Liver (tissue), 9 donors: ENCODE results near the gene MYOG. TPM values are rescaled to one million over a fixed set of nuclear protein-coding genes. Genes with fewer than 3 reads are reported as not detected.

Source experiments
- DNase-seq: peaks from one replicate; pipeline ENCODE4 v3.0.0-alpha.2; 2017; ENCODE audit warnings: low spot score
- H3K27ac ChIP-seq, 2 donors: one replicate each; pipeline ENCODE4 v1.7.0; 2013; ENCODE audit warnings: inconsistent platforms in 2 of 2, low read length in 2 of 2, control low read depth in 1 of 2, low read depth in 1 of 2, mild to moderate bottlenecking in 1 of 2
- H3K27me3 ChIP-seq, 4 donors: one replicate each; pipeline versions ENCODE4 v1.6.1 to v1.7.0; 2013; ENCODE audit warnings: low read length in 3 of 4, inconsistent platforms in 1 of 4, mild to moderate bottlenecking in 1 of 4, moderate library complexity in 1 of 4; ENCODE audit not compliant: control insufficient read depth in 4 of 4, insufficient read depth in 4 of 4
- H3K36me3 ChIP-seq, 4 donors: one replicate each; pipeline versions ENCODE4 v1.6.1 to v1.7.0; 2013; ENCODE audit warnings: low read length in 3 of 4, mild to moderate bottlenecking in 3 of 4, low read depth in 1 of 4, moderate library complexity in 1 of 4; ENCODE audit not compliant: control insufficient read depth in 4 of 4, insufficient read depth in 3 of 4
- H3K4me1 ChIP-seq, 4 donors: one replicate each; pipeline versions ENCODE4 v1.6.1 to v1.7.0; 2013; ENCODE audit warnings: low read length in 3 of 4, mild to moderate bottlenecking in 3 of 4, moderate library complexity in 1 of 4; ENCODE audit not compliant: control insufficient read depth in 4 of 4, insufficient read depth in 4 of 4
- H3K4me3 ChIP-seq, 3 donors: one replicate each; pipeline versions ENCODE4 v1.6.1 to v1.7.0; 2013; ENCODE audit warnings: low read length in 3 of 3, control low read depth in 1 of 3, low read depth in 1 of 3, mild to moderate bottlenecking in 1 of 3
- H3K9ac ChIP-seq, 2 donors: one replicate each; pipeline ENCODE4 v1.7.0; 2013; ENCODE audit warnings: low read length in 2 of 2, mild to moderate bottlenecking in 2 of 2, moderate library complexity in 2 of 2, control low read depth in 1 of 2, low read depth in 1 of 2
- H3K9me3 ChIP-seq, 4 donors: one replicate each; pipeline versions ENCODE4 v1.6.1 to v1.7.0; 2013; ENCODE audit warnings: low read length in 3 of 4; ENCODE audit not compliant: control insufficient read depth in 4 of 4
- EGR1 ChIP-seq, 2 donors: IDR thresholded peaks; 2 replicates each; pipeline ENCODE4 v1.6.1; 2016 to 2018; ENCODE audit warnings: antibody characterized with exemption in 2 of 2, low read depth in 2 of 2
- FOXA1 ChIP-seq: IDR thresholded peaks from 2 replicates; pipeline ENCODE4 v1.6.1; 2016; ENCODE audit warnings: antibody characterized with exemption
- FOXA2 ChIP-seq: IDR thresholded peaks from 2 replicates; pipeline ENCODE4 v1.6.1; 2016; ENCODE audit warnings: antibody characterized with exemption
- GABPA ChIP-seq, 2 donors: IDR thresholded peaks in 1 of 2; conservative IDR thresholded peaks in 1 of 2; 2 replicates each; pipeline ENCODE4 v1.6.1; 2016; ENCODE audit warnings: antibody characterized with exemption in 2 of 2, mild to moderate bottlenecking in 1 of 2, moderate library complexity in 1 of 2
- HNF4A ChIP-seq, 2 donors: conservative IDR thresholded peaks; 2 replicates each; pipeline ENCODE4 v1.6.1; 2016; ENCODE audit warnings: antibody characterized with exemption in 2 of 2, mild to moderate bottlenecking in 2 of 2
- HNF4G ChIP-seq: IDR thresholded peaks from 2 replicates; pipeline ENCODE4 v1.6.1; 2016; ENCODE audit warnings: antibody characterized with exemption
- NR2F2 ChIP-seq: IDR thresholded peaks from 2 replicates; pipeline ENCODE4 v1.6.1; 2016; ENCODE audit warnings: antibody characterized with exemption
- RAD21 ChIP-seq, 2 donors: IDR thresholded peaks; 2 replicates each; pipeline ENCODE4 v1.6.1; 2016; ENCODE audit warnings: antibody characterized with exemption in 2 of 2, mild to moderate bottlenecking in 2 of 2
- TAF1 ChIP-seq: conservative IDR thresholded peaks from 2 replicates; pipeline ENCODE4 v1.6.1; 2016; ENCODE audit warnings: antibody characterized with exemption, mild to moderate bottlenecking
- YY1 ChIP-seq: IDR thresholded peaks from 2 replicates; pipeline ENCODE4 v1.6.1; 2016; ENCODE audit warnings: antibody characterized with exemption, mild to moderate bottlenecking
- WGBS: extraction: QIAGEN DNeasy Blood & Tissue Kit; methylation state at CpG from one replicate; pipeline ENCODE4 v1.1.7; 2013; 5-methylcytosine and 5-hydroxymethylcytosine counted together
- polyA plus RNA-seq, 2 donors: library from polyadenylated mRNA; stranded (reverse) in 1 of 2; unstranded in 1 of 2; fragments of 200-250 nt in 1 of 2; fragments of >200 nt in 1 of 2; fragmentation: Nextera tagmentation in 1 of 2; extraction: Ambion mirVana in 1 of 2; gene quantifications; one replicate each; pipeline versions ENCODE4 v1.2.1 to v1.2.3, GENCODE V29; 2013 to 2015
- total RNA-seq, 2 donors: library from RNA; depleted of rRNA; stranded (reverse); fragments of >200 nt; gene quantifications; one replicate each; pipeline ENCODE4 v1.2.3, GENCODE V29; 2014
- TF ChIP-seq, protein P1 (sequence below): IDR thresholded peaks from 2 replicates; pipeline ENCODE4 v1.6.1; 2016; ENCODE audit warnings: antibody characterized with exemption
- TF ChIP-seq, protein P2 (sequence below): IDR thresholded peaks from 2 replicates; pipeline ENCODE4 v1.6.1; 2016; ENCODE audit warnings: antibody characterized with exemption
- TF ChIP-seq, protein P3 (sequence below): IDR thresholded peaks from 2 replicates; pipeline ENCODE4 v1.6.1; 2016; ENCODE audit warnings: antibody characterized with exemption, mild to moderate bottlenecking
- donor health status: healthy.
- donor health status: healthy.
- donor health status: healthy.
- donor health status: healthy.
- donor health status: healthy.

Gene MYOG
- total and polyA plus RNA-seq, 4 donors, result not detected

DNA sequence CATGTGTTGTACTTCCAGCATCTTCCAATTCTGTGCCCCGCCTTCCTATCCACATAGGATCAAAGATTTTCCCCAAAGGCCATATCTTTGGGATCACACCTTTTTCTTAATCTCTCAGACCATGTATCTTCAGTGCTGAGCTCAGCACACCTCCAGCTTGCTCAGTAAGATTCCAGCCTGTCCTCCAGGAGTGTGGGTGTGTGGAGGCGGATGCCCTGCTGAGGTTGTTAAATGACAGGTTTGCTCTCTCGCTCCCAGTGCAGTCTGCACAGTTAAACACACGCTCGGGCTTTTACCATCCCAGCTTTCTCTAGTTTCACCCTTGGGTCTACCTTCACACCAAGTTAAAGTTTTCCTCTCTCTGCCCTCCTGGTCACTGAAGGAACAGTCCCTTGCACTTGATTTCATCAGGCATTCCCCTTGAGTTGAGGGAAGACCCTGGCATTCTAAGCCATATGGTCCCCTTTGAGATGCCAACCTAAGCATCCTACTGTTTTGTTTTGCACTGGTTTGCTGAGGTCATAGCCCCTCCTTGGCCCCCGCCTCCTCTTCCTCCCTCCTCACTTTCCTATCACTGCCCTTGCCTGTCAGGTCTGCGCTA, 13.7 kb downstream of the MYOG start:
- TF ChIP-seq, protein P1, sequence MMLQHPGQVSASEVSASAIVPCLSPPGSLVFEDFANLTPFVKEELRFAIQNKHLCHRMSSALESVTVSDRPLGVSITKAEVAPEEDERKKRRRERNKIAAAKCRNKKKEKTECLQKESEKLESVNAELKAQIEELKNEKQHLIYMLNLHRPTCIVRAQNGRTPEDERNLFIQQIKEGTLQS, result no peak
- no peak for TF ChIP-seq HNF4G
- no peak for TF ChIP-seq EGR1 (IDR thresholded peaks at IDR 0.05; ENCODE audit: low read depth in 2 of 2)
- no peak for TF ChIP-seq GABPA (IDR thresholded peaks at IDR 0.05 in 1 of 2, conservative IDR thresholded peaks at IDR 0.05 in 1 of 2)
- TF ChIP-seq, protein P2, sequence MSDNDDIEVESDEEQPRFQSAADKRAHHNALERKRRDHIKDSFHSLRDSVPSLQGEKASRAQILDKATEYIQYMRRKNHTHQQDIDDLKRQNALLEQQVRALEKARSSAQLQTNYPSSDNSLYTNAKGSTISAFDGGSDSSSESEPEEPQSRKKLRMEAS, result no peak
- TF ChIP-seq FOXA2, result no peak
- WGBS, result 84% methylated on average over 7 of the region's 7 CpGs

DNA sequence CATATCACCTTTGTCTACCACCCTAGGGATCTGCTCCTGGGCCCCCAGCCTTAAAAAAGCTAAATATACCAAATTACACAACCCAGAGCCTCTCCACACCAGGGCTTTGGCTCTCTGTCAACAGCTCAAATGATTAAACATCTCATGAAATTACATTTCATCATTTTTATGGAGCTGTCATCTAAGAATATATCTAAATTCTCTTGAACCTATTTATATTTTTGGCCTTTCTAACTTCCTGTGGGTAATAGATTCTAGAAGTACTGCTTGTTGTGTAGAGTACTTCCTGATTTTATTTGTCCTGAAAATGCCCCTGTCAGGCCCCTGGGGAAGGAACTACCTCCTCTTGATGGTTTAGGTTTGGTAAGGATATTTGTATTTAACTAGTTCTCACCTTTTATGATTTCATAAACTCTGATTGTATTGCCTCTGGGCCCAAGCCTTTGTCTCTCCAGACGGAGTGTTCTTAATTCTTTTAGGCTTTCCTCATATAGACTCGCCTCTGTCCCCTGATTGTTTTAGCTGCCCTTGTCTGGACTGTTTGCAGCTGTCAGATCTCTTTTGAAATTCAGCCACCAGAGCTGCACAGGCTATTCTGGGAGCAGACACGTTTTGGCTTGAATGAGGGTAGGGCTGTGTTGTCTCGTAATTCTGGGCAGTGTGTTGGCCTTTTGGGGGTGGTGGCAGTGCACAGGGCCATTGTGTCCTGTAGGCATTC, 16.6 kb downstream of the MYOG start:
- TF ChIP-seq EGR1 (IDR thresholded peaks at IDR 0.05; ENCODE audit: low read depth in 2 of 2) (no peak), GABPA (IDR thresholded peaks at IDR 0.05 in 1 of 2, conservative IDR thresholded peaks at IDR 0.05 in 1 of 2) (no peak), RAD21 (IDR thresholded peaks at IDR 0.05) (no peak), HNF4G (no peak), TAF1 (no peak), NR2F2 (no peak), HNF4A (conservative IDR thresholded peaks at IDR 0.05) (no peak), FOXA1 (no peak), FOXA2 (no peak), YY1 (no peak)
- TF ChIP-seq, protein P2, result no peak
- TF ChIP-seq, protein P3, sequence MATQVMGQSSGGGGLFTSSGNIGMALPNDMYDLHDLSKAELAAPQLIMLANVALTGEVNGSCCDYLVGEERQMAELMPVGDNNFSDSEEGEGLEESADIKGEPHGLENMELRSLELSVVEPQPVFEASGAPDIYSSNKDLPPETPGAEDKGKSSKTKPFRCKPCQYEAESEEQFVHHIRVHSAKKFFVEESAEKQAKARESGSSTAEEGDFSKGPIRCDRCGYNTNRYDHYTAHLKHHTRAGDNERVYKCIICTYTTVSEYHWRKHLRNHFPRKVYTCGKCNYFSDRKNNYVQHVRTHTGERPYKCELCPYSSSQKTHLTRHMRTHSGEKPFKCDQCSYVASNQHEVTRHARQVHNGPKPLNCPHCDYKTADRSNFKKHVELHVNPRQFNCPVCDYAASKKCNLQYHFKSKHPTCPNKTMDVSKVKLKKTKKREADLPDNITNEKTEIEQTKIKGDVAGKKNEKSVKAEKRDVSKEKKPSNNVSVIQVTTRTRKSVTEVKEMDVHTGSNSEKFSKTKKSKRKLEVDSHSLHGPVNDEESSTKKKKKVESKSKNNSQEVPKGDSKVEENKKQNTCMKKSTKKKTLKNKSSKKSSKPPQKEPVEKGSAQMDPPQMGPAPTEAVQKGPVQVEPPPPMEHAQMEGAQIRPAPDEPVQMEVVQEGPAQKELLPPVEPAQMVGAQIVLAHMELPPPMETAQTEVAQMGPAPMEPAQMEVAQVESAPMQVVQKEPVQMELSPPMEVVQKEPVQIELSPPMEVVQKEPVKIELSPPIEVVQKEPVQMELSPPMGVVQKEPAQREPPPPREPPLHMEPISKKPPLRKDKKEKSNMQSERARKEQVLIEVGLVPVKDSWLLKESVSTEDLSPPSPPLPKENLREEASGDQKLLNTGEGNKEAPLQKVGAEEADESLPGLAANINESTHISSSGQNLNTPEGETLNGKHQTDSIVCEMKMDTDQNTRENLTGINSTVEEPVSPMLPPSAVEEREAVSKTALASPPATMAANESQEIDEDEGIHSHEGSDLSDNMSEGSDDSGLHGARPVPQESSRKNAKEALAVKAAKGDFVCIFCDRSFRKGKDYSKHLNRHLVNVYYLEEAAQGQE, result no peak
- TF ChIP-seq, protein P1, result no peak
- DNase-seq, result no peak
- Histone ChIP-seq H3K9ac (no peak overlapping the region), H3K4me1 (no peaks in the 10 kb centered on the region), H3K36me3 (no peaks in the 10 kb centered on the region), H3K4me3 (no peak overlapping the region), H3K27me3 (no peaks in the 10 kb centered on the region), H3K9me3 (no peaks in the 10 kb centered on the region), H3K27ac (no peak overlapping the region)
- 56% methylated on average over 4 of the region's 4 CpGs for WGBS

More for the DNA sequence above, 13.7 kb downstream of the MYOG start:
- Histone ChIP-seq H3K36me3 (no peaks in the 10 kb centered on the region), H3K27ac (no peak overlapping the region), H3K9me3 (no peaks in the 10 kb centered on the region), H3K9ac (no peak overlapping the region), H3K4me1 (peaks cover 0 to 8% (median 2%) of the 10 kb centered on the region in 4 donors), H3K27me3 (peaks cover 0 to 6% (median 0%) of the 10 kb centered on the region in 4 donors), H3K4me3 (no peak overlapping the region)
- DNase-seq, result no peak
